Neural progenitor cell (in vitro differentiated cells): ENCODE measurements around the gene SLC19A1. TPM values are rescaled to one million over a fixed set of nuclear protein-coding genes. Genes with fewer than 3 reads are reported as not detected.

Source experiments
- DNase-seq: peaks from one replicate; pipeline ENCODE4 v3.0.0-alpha.2; 2016; ENCODE audit warnings: low spot score
- H2AFZ ChIP-seq: fragments of 200-600 bp; sonication (generic); replicated peaks from 2 replicates; pipeline ENCODE4 v1.6.1; 2016; ENCODE audit warnings: antibody characterized with exemption
- H3F3A ChIP-seq: fragments of 200-600 bp; sonication (generic); 2 replicates; pipeline ENCODE4 v1.6.1; 2016; ENCODE audit warnings: antibody characterized with exemption, low read depth
- H3K27ac ChIP-seq: fragments of 200-600 bp; sonication (generic); 2 replicates; pipeline ENCODE4 v1.5.1; 2016; ENCODE audit warnings: mild to moderate bottlenecking
- H3K27me3 ChIP-seq: fragments of 200-600 bp; sonication (generic); 2 replicates; pipeline ENCODE4 v1.6.1; 2016; ENCODE audit warnings: mild to moderate bottlenecking, moderate library complexity
- H3K36me3 ChIP-seq: fragments of 200-600 bp; sonication (generic); 2 replicates; pipeline ENCODE4 v1.5.1; 2016
- H3K4me1 ChIP-seq: fragments of 200-600 bp; sonication (generic); 2 replicates; pipeline ENCODE4 v1.6.1; 2016; ENCODE audit warnings: mixed run types
- H3K4me2 ChIP-seq: fragments of 200-600 bp; sonication (generic); 2 replicates; pipeline ENCODE4 v1.6.1; 2016
- H3K4me3 ChIP-seq: fragments of 200-600 bp; sonication (generic); 2 replicates; pipeline ENCODE4 v1.5.1; 2016
- H3K79me2 ChIP-seq: fragments of 200-600 bp; sonication (generic); 2 replicates; pipeline ENCODE4 v1.6.1; 2016; ENCODE audit warnings: low read depth
- H3K9ac ChIP-seq: fragments of 200-600 bp; sonication (generic); 2 replicates; pipeline ENCODE4 v1.6.1; 2016
- H3K9me3 ChIP-seq: fragments of 200-600 bp; sonication (generic); 2 replicates; pipeline ENCODE4 v1.5.1; 2016; ENCODE audit warnings: low read depth
- H4K20me1 ChIP-seq: fragments of 200-600 bp; sonication (generic); 2 replicates; pipeline ENCODE4 v1.6.1; 2016; ENCODE audit warnings: low read depth
- H3K27ac Mint-ChIP-seq: 3 replicates; pipeline ENCODE4 v1.8.0; 2021; ENCODE audit warnings: mixed read lengths
- H3K27me3 Mint-ChIP-seq: 2 replicates; pipeline ENCODE4 v1.8.0; 2022; ENCODE audit warnings: low read depth, mild to moderate bottlenecking, inconsistent platforms, moderate library complexity, mixed read lengths; ENCODE audit not compliant: insufficient read depth
- H3K36me3 Mint-ChIP-seq: 3 replicates; pipeline ENCODE4 v1.8.0; 2021; ENCODE audit warnings: mixed read lengths
- H3K4me1 Mint-ChIP-seq: 3 replicates; pipeline ENCODE4 v1.8.0; 2021; ENCODE audit warnings: mixed read lengths
- H3K4me3 Mint-ChIP-seq: 3 replicates; pipeline ENCODE4 v1.8.0; 2021; ENCODE audit warnings: mild to moderate bottlenecking, moderate library complexity, mixed read lengths
- H3K9me3 Mint-ChIP-seq: 3 replicates; pipeline ENCODE4 v1.8.0; 2020; ENCODE audit warnings: mixed read lengths
- EZH2 ChIP-seq: fragments of 200-600 bp; sonication (generic); IDR thresholded peaks from 2 replicates; pipeline ENCODE4 v1.6.1; 2017; ENCODE audit warnings: antibody characterized with exemption, mild to moderate bottlenecking, moderate library complexity
- EZH2phosphoT487 ChIP-seq: fragments of 200-600 bp; sonication (generic); IDR thresholded peaks from 2 replicates; pipeline ENCODE4 v1.6.1; 2017; ENCODE audit warnings: antibody characterized with exemption
- total RNA-seq: library from RNA; depleted of rRNA; stranded (reverse); fragments of >200 nt; gene quantifications from 2 replicates; pipeline ENCODE4 v1.2.3, GENCODE V29; 2015; ENCODE audit warnings: low replicate concordance
- TF ChIP-seq, protein P1 (sequence below): fragments of 200-600 bp; sonication (generic); IDR thresholded peaks from 2 replicates; pipeline ENCODE4 v1.5.1; 2017; ENCODE audit warnings: antibody characterized with exemption, mild to moderate bottlenecking

Gene SLC19A1
- total RNA-seq, 1 donor from 2014 or later, result 7.7 TPM

DNA sequence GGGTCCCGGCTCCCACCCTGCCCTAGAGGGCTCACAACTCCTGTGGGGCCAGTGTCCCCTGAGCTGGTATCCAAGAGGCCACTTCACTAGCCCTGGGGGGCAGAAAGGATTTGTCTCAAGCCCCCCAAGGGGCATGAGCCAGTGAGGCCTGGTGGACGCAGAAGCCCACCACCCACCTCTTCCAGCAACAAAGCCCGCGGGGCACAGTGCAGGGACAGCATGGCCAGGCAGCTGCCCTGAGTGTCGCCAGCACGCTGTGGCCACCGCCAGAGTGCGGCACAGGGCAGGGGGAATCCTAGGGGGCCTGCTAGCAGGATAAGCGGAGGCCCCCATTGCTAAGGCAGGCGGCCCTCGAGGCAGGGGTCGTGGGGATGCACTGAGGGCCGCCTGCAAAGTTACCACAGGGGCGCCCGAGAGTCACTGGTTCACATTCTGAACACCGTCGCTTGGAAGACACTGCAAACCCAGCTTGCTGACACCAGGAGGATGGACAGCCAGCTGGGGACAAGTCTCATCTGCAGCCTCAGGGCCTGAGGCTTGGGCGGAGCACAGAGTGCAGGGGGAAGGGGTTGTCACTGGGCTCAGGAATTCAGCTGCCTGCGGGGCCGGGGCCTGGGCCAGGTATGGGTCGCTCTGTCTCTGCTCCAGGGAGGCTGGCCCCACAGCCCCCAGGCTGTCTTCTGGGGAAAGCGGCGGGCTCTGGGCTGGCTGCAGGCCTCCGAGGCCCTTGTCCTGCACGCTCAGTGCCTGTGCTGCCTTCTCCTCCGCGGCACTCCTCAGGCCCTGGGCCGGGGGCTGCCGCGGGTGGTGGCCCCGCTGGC lies 26.8 kb downstream of the SLC19A1 start:
- Histone ChIP-seq H3K9me3 (peaks cover 12% of the 10 kb centered on the region), H3K4me1 (no peaks in the 10 kb centered on the region), H3K27ac (no peak overlapping the region), H3K36me3 (peaks cover 20% of the 10 kb centered on the region), H2AFZ (no peak overlapping the region), H3F3A (peaks cover 5% of the 10 kb centered on the region), H3K27me3 (no peaks in the 10 kb centered on the region), H3K79me2 (no peaks in the 10 kb centered on the region), H3K9ac (no peak overlapping the region), H3K4me2 (no peak overlapping the region), H3K4me3 (no peak overlapping the region), H4K20me1 (peaks cover 13% of the 10 kb centered on the region)
- no peak overlapping the region for H3K27ac Mint-ChIP-seq
- H3K4me1 Mint-ChIP-seq, result no peaks in the 10 kb centered on the region
- no peak for TF ChIP-seq EZH2
- TF ChIP-seq, protein P1, sequence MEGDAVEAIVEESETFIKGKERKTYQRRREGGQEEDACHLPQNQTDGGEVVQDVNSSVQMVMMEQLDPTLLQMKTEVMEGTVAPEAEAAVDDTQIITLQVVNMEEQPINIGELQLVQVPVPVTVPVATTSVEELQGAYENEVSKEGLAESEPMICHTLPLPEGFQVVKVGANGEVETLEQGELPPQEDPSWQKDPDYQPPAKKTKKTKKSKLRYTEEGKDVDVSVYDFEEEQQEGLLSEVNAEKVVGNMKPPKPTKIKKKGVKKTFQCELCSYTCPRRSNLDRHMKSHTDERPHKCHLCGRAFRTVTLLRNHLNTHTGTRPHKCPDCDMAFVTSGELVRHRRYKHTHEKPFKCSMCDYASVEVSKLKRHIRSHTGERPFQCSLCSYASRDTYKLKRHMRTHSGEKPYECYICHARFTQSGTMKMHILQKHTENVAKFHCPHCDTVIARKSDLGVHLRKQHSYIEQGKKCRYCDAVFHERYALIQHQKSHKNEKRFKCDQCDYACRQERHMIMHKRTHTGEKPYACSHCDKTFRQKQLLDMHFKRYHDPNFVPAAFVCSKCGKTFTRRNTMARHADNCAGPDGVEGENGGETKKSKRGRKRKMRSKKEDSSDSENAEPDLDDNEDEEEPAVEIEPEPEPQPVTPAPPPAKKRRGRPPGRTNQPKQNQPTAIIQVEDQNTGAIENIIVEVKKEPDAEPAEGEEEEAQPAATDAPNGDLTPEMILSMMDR, result no peak
- no peak for TF ChIP-seq EZH2phosphoT487
- peaks cover 27% of the 10 kb centered on the region for H3K9me3 Mint-ChIP-seq
- no peak overlapping the region for H3K4me3 Mint-ChIP-seq
- peaks cover 34% of the 10 kb centered on the region for H3K36me3 Mint-ChIP-seq
- DNase-seq, result no peak
- H3K27me3 Mint-ChIP-seq, result peaks cover 2% of the 10 kb centered on the region

GRCh38 chr21:45514311-45515021 lies 27.8 kb downstream of the SLC19A1 start:
- no peaks in the 10 kb centered on the region for H3K4me1 Mint-ChIP-seq
- TF ChIP-seq, protein P1, result no peak
- TF ChIP-seq EZH2 (no peak), EZH2phosphoT487 (no peak)
- Histone ChIP-seq H3K36me3 (peaks cover 10% of the 10 kb centered on the region), H3K9ac (no peak overlapping the region), H3K4me3 (no peak overlapping the region), H3F3A (peaks cover 5% of the 10 kb centered on the region), H3K9me3 (peaks cover 2% of the 10 kb centered on the region), H4K20me1 (peaks cover 13% of the 10 kb centered on the region), H3K4me1 (no peaks in the 10 kb centered on the region), H3K79me2 (no peaks in the 10 kb centered on the region), H2AFZ (no peak overlapping the region), H3K27me3 (no peaks in the 10 kb centered on the region), H3K4me2 (no peak overlapping the region), H3K27ac (no peak overlapping the region)
- H3K27ac Mint-ChIP-seq, result no peak overlapping the region
- H3K27me3 Mint-ChIP-seq, result peaks cover 2% of the 10 kb centered on the region
- peaks cover 17% of the 10 kb centered on the region for H3K9me3 Mint-ChIP-seq
- peaks cover 24% of the 10 kb centered on the region for H3K36me3 Mint-ChIP-seq
- no peak overlapping the region for H3K4me3 Mint-ChIP-seq
- DNase-seq, result no peak

GRCh38 chr21:45513741-45514310 lies 28.4 kb downstream of the SLC19A1 start:
- no peak overlapping the region for H3K4me3 ChIP-seq
- peaks cover 18% of the 10 kb centered on the region for H3K36me3 Mint-ChIP-seq
- peaks cover 5% of the 10 kb centered on the region for H3F3A ChIP-seq
- H3K9me3 Mint-ChIP-seq, result peaks cover 11% of the 10 kb centered on the region
- no peak overlapping the region for H3K4me3 Mint-ChIP-seq
- peaks cover 2% of the 10 kb centered on the region for H3K27me3 Mint-ChIP-seq
- no peak overlapping the region for H3K27ac ChIP-seq
- no peak overlapping the region for H3K4me2 ChIP-seq
- TF ChIP-seq, protein P1, result no peak
- no peak for TF ChIP-seq EZH2phosphoT487
- no peak for TF ChIP-seq EZH2
- no peaks in the 10 kb centered on the region for H3K4me1 ChIP-seq
- peaks cover 13% of the 10 kb centered on the region for H4K20me1 ChIP-seq
- H3K79me2 ChIP-seq, result no peaks in the 10 kb centered on the region
- H3K9ac ChIP-seq, result no peak overlapping the region
- H3K36me3 ChIP-seq, result peaks cover 4% of the 10 kb centered on the region
- no peak overlapping the region for H3K27ac Mint-ChIP-seq
- no peak overlapping the region for H2AFZ ChIP-seq
- no peaks in the 10 kb centered on the region for H3K27me3 ChIP-seq
- peaks cover under 1% of the 10 kb centered on the region for H3K4me1 Mint-ChIP-seq
- DNase-seq, result no peak
- no peaks in the 10 kb centered on the region for H3K9me3 ChIP-seq
